Large intestine (tissue), 3 donors: ENCODE data around the gene SH3RF3. TPM values are rescaled to one million over a fixed set of nuclear protein-coding genes. Genes with fewer than 3 reads are reported as not detected.

Experiments used
- DNase-seq, 2 donors: peaks; one replicate each; pipeline versions ENCODE4 v3.0.0 to v3.0.0-alpha.2; 2013
- H3K27ac ChIP-seq: one replicate; pipeline ENCODE4 v1.5.1; 2013; ENCODE audit warnings: low read length
- H3K27me3 ChIP-seq: 2 replicates; pipeline ENCODE4 v1.6.1; 2013; ENCODE audit warnings: low read length; ENCODE audit not compliant: control insufficient read depth, insufficient read depth
- H3K36me3 ChIP-seq: 2 replicates; pipeline ENCODE4 v1.6.1; 2013; ENCODE audit warnings: low read length; ENCODE audit not compliant: control insufficient read depth, insufficient read depth
- H3K4me1 ChIP-seq: one replicate; pipeline ENCODE4 v1.6.1; 2013; ENCODE audit warnings: low read length; ENCODE audit not compliant: control insufficient read depth, insufficient read depth
- H3K4me3 ChIP-seq: one replicate; pipeline ENCODE4 v1.5.1; 2013; ENCODE audit warnings: low read length
- H3K9me3 ChIP-seq: one replicate; pipeline ENCODE4 v1.6.1; 2013; ENCODE audit warnings: mild to moderate bottlenecking, low read depth, low read length, moderate library complexity; ENCODE audit not compliant: control insufficient read depth
- WGBS: methylation state at CpG from one replicate; pipeline ENCODE4 v1.1.5; 2013; ENCODE audit warnings: low lambda C conversion rate; ENCODE audit not compliant: insufficient coverage; 5-methylcytosine and 5-hydroxymethylcytosine counted together
- polyA plus RNA-seq: library from polyadenylated mRNA; unstranded; fragments of 120-200 nt; gene quantifications from one replicate; pipeline ENCODE4 v1.2.1, GENCODE V29; 2013

SH3RF3 gene
- polyA plus RNA-seq, 1 donor: 3.0 TPM

- Histone ChIP-seq H3K9me3 (no peaks in the 10 kb centered on the region), H3K4me1 (peaks cover 6% of the 10 kb centered on the region), H3K4me3 (no peak overlapping the region), H3K27me3 (no peaks in the 10 kb centered on the region), H3K36me3 (no peaks in the 10 kb centered on the region), H3K27ac (no peak overlapping the region)
- WGBS: no CpG with 5 or more reads among the region's 21 CpGs
- no peak for DNase-seq
These were observed 72.7 kb downstream of the SH3RF3 start for GRCh38 chr2:109201465-109202327.

GRCh38 chr2:109202486-109202885 is 73.5 kb downstream of the SH3RF3 start:
- no peak for DNase-seq
- Histone ChIP-seq H3K9me3 (no peaks in the 10 kb centered on the region), H3K27ac (no peak overlapping the region), H3K4me3 (no peak overlapping the region), H3K27me3 (no peaks in the 10 kb centered on the region), H3K36me3 (no peaks in the 10 kb centered on the region), H3K4me1 (peaks cover 6% of the 10 kb centered on the region)
- 100% methylated on average over 1 of the region's 9 CpGs for WGBS

GRCh38 chr2:109203246-109204011 is 74.4 kb downstream of the SH3RF3 start:
- Histone ChIP-seq H3K27me3 (peaks cover 4% of the 10 kb centered on the region), H3K4me1 (peaks cover 6% of the 10 kb centered on the region), H3K4me3 (no peak overlapping the region), H3K36me3 (no peaks in the 10 kb centered on the region), H3K9me3 (no peaks in the 10 kb centered on the region), H3K27ac (no peak overlapping the region)
- WGBS: 100% methylated on average over 2 of the region's 22 CpGs
- DNase-seq: no peak

DNA sequence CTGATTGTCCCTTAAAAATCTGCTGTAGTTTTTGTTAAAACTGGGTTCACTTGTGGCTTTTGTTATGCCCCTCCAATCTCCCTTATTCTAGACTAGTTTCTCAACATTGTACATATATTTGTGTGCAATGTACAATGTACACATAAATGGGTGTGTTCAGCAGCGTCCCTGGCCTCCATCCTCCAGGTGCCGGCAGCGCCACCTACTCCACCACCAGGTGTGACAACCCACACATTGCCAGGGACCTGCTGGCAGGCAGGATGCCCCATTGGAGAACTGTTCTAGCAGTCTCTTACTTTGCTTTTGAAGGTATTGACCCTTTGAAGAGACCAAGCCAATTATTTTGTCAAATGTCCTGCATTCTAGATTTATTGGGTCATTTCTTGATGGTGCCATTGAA is 75.4 kb downstream of the SH3RF3 start:
- WGBS: no CpG with 5 or more reads among the region's 3 CpGs
- Histone ChIP-seq H3K36me3 (no peaks in the 10 kb centered on the region), H3K27me3 (peaks cover 4% of the 10 kb centered on the region), H3K9me3 (no peaks in the 10 kb centered on the region), H3K4me3 (no peak overlapping the region), H3K4me1 (peaks cover 6% of the 10 kb centered on the region), H3K27ac (no peak overlapping the region)
- no peak for DNase-seq

GRCh38 chr2:109205447-109205846 is 76.4 kb downstream of the SH3RF3 start:
- WGBS: 75% methylated on average over 2 of the region's 6 CpGs
- Histone ChIP-seq H3K4me3 (no peak overlapping the region), H3K4me1 (peaks cover 6% of the 10 kb centered on the region), H3K27me3 (peaks cover 6% of the 10 kb centered on the region), H3K27ac (no peak overlapping the region), H3K36me3 (no peaks in the 10 kb centered on the region), H3K9me3 (no peaks in the 10 kb centered on the region)
- no peak for DNase-seq

- peaks cover 15% of the 10 kb centered on the region for H3K27me3 ChIP-seq
- no peaks in the 10 kb centered on the region for H3K36me3 ChIP-seq
These were observed 77.7 kb downstream of the SH3RF3 start for GRCh38 chr2:109206569-109207146.

GRCh38 chr2:109207176-109207575 is 78.2 kb downstream of the SH3RF3 start:
- H3K9me3 ChIP-seq: no peaks in the 10 kb centered on the region
- H3K36me3 ChIP-seq: no peaks in the 10 kb centered on the region
- no peak overlapping the region for H3K27ac ChIP-seq
- peaks cover 15% of the 10 kb centered on the region for H3K27me3 ChIP-seq
- H3K4me3 ChIP-seq: no peak overlapping the region
- WGBS: 57% methylated on average over 1 of the region's 1 CpG
- peaks cover 6% of the 10 kb centered on the region for H3K4me1 ChIP-seq
- DNase-seq: no peak

More at GRCh38 chr2:109206569-109207146, 77.7 kb downstream of the SH3RF3 start:
- Histone ChIP-seq H3K27ac (no peak overlapping the region), H3K4me1 (peaks cover 6% of the 10 kb centered on the region), H3K9me3 (no peaks in the 10 kb centered on the region), H3K4me3 (no peak overlapping the region)
- WGBS: no CpG with 5 or more reads among the region's 2 CpGs
- DNase-seq: no peak

DNA sequence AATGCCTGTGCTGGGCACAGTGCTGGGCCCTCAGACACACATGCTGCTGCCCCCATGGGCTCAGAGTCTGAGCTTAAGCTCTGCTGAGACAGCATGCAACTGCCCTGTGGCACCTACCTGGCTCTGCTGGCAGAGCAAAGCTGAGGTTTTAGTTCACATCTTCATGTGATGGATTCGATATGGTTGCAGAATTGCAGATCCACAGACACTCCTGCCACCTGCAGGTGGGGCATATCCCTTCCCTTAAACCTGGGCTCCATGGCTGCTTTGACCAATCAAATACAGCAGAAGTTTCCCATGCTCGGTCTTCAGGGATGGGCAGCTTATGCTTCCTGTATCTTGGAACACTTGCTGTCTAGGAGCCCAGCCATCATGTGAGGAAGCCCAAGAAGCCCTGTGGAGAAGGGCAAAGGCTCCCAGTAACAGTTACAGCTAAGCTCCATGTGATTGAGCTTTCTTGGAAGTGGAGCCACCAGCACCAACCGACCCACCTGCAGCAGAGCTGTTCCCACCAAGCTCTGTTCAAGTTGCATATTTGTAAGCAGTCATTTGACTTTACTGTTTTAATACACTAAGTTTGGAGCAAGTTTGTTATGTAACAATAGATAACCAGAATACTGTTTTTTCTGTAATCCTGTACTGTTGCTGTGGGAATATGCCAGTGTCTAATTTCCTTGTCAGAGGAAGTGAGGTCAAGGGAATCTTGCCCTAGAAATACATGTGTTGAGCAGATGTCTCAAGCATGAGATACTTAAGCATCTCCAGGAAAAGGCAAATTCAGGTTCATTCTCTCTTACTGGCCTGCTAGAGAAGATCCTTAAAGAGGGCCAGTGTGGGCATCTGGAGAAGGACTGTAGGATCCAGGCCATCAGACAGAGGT is 79.3 kb downstream of the SH3RF3 start:
- Histone ChIP-seq H3K27me3 (peaks cover 15% of the 10 kb centered on the region), H3K4me3 (no peak overlapping the region), H3K4me1 (peaks cover 6% of the 10 kb centered on the region), H3K36me3 (no peaks in the 10 kb centered on the region), H3K9me3 (no peaks in the 10 kb centered on the region), H3K27ac (no peak overlapping the region)
- no peak for DNase-seq
- no CpG with 5 or more reads among the region's 3 CpGs for WGBS

DNA sequence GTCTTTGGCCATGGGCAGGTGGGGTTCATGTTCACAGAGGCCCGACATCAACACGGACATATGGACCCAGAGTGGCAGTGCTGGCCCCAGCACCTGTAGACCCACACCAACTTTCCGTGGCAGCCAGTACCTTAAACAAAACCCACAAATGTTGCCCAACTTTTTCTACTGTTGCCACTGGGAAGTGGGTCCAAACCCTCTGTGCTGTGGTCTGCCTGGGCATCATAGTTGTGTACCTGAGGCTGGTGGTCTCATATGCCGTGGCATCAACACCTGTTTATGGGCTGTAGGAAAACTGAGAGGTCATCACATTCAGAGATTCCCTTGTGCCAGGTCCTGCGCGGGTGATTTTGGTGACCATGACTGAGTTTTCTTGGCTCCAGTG is 79.9 kb downstream of the SH3RF3 start:
- no peaks in the 10 kb centered on the region for H3K36me3 ChIP-seq
- WGBS: no CpG with 5 or more reads among the region's 6 CpGs
- H3K4me3 ChIP-seq: no peak overlapping the region
- no peaks in the 10 kb centered on the region for H3K9me3 ChIP-seq
- peaks cover 15% of the 10 kb centered on the region for H3K27me3 ChIP-seq
- H3K4me1 ChIP-seq: no peaks in the 10 kb centered on the region
- H3K27ac ChIP-seq: no peak overlapping the region
- no peak for DNase-seq

GRCh38 chr2:109209412-109209811 is 80.4 kb downstream of the SH3RF3 start:
- Histone ChIP-seq H3K9me3 (no peaks in the 10 kb centered on the region), H3K27ac (no peak overlapping the region), H3K4me1 (peaks cover 2% of the 10 kb centered on the region), H3K4me3 (no peak overlapping the region), H3K36me3 (no peaks in the 10 kb centered on the region), H3K27me3 (peaks cover 15% of the 10 kb centered on the region)
- WGBS: no CpG with 5 or more reads among the region's 4 CpGs
- no peak for DNase-seq
